WTC11 (cell line): ENCODE data around the gene NFE2L3.

Experiments used
- CTCF ChIP-seq: fragments of 200-600 bp; IDR thresholded peaks from 2 replicates; pipeline ENCODE4 v1.8.0; 2022; ENCODE audit warnings: antibody characterized with exemption
- ELF4 ChIP-seq: sonication (generic); formaldehyde crosslinking; IDR thresholded peaks from 2 replicates; pipeline ENCODE4 v1.8.1; 2022; ENCODE audit warnings: low read depth, mild to moderate bottlenecking, moderate library complexity, missing genetic modification reagents
- FOXK1 ChIP-seq: sonication (generic); formaldehyde crosslinking; IDR thresholded peaks from 2 replicates; pipeline ENCODE4 v1.8.0; 2022; ENCODE audit warnings: mild to moderate bottlenecking, moderate library complexity, missing genetic modification reagents

GRCh38 chr7:26157520-26158105 is 5.6 kb downstream of the NFE2L3 start:
- TF ChIP-seq CTCF (no peak), FOXK1 (CRISPR knock-in tag) (no peak), ELF4 (CRISPR knock-in tag) (no peak)
